ENCODE data around the gene MAD1L1.

MAD1L1 gene

DNA sequence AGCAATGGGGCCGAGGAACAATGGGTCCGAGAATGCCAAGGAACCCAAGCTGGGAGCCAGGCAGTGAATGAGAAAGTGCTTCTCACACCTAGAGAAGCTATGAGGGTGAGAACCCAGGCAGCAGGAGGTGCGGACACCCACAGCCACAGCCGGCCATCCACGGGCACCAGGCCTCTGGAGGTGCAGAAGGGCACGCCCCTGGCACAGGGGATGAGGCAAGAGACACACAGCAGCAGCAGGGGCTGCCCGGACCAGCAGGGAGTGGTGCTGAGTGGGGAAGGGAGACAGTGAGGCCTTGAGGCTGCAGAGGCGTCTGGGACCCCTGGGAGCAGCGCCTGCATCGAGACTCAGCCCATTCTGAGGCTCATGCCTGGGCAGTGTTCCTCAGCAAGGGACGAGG is 135.3 kb downstream of the MAD1L1 start:
- no peak overlapping the region for H3K9ac ChIP-seq (ENCODE audit: low read length)
- no peak overlapping the region for H3K4me3 ChIP-seq (ENCODE audit: low read depth, low read length)
- no peak overlapping the region for H2AFZ ChIP-seq (ENCODE audit: insufficient read depth, low read length, poor library complexity)
- no peak overlapping the region for H3K23ac ChIP-seq (ENCODE audit: low read length)
- H4K12ac ChIP-seq (ENCODE audit: low read depth, low read length): no peak overlapping the region
- peaks cover 4% of the 10 kb centered on the region for H3K9me3 ChIP-seq (ENCODE audit: insufficient read depth, low read depth, low read length)
- H4K91ac ChIP-seq (ENCODE audit: low read depth, low read length): no peak overlapping the region
- H3K18ac ChIP-seq (ENCODE audit: low read length): no peak overlapping the region
- no peak overlapping the region for H4K8ac ChIP-seq (ENCODE audit: low read depth, low read length)
- H3K79me1 ChIP-seq (ENCODE audit: low read length): no peaks in the 10 kb centered on the region
- peaks cover 0 to 3% of the 10 kb centered on the region in 2 experiments for H3K4me1 ChIP-seq (ENCODE audit: control insufficient read depth in 1 of 2, insufficient read depth in 2 of 2, low read length in 2 of 2)
- H2BK120ac ChIP-seq (ENCODE audit: insufficient read depth, low read length, poor library complexity): no peak overlapping the region
- no peak overlapping the region for H2BK12ac ChIP-seq (ENCODE audit: low read length)
- H3K14ac ChIP-seq (ENCODE audit: low read length): no peak overlapping the region
- no peak overlapping the region for H3K4me2 ChIP-seq (ENCODE audit: low read length)
- no peak for DNase-seq
- H2AK5ac ChIP-seq (ENCODE audit: low read length): no peak overlapping the region
- no CpG with 5 or more reads among the region's 11 CpGs for WGBS (ENCODE audit: extremely low coverage, insufficient coverage, insufficient read length)
- H3K27ac ChIP-seq (ENCODE audit: low read depth, low read length): no peak overlapping the region
- no peak overlapping the region for H3K4ac ChIP-seq (ENCODE audit: low read depth, low read length)
- H3K27me3 ChIP-seq (ENCODE audit: insufficient read depth, low read length): no peaks in the 10 kb centered on the region
- H2BK5ac ChIP-seq (ENCODE audit: low read depth, low read length, poor library complexity): no peak overlapping the region
- H3K36me3 ChIP-seq (ENCODE audit: control insufficient read depth in 1 of 2, insufficient read depth in 2 of 2, low read length in 2 of 2): peaks cover 0 to 3% of the 10 kb centered on the region in 2 experiments
- no peaks in the 10 kb centered on the region for H3K79me2 ChIP-seq (ENCODE audit: control insufficient read depth, insufficient read depth, low read length, poor library complexity)

- Histone ChIP-seq H2AFZ (ENCODE audit: insufficient read depth, low read length, poor library complexity) (no peak overlapping the region), H4K91ac (ENCODE audit: low read depth, low read length) (no peak overlapping the region), H3K4me2 (ENCODE audit: low read length) (no peak overlapping the region), H4K12ac (ENCODE audit: low read depth, low read length) (no peak overlapping the region), H3K79me2 (ENCODE audit: control insufficient read depth, insufficient read depth, low read length, poor library complexity) (no peaks in the 10 kb centered on the region), H3K36me3 (ENCODE audit: control insufficient read depth in 1 of 2, insufficient read depth in 2 of 2, low read length in 2 of 2) (peaks cover 0 to 3% of the 10 kb centered on the region in 2 experiments), H2AK5ac (ENCODE audit: low read length) (no peak overlapping the region), H3K14ac (ENCODE audit: low read length) (no peak overlapping the region), H3K4me3 (ENCODE audit: low read depth, low read length) (no peak overlapping the region), H3K4ac (ENCODE audit: low read depth, low read length) (no peak overlapping the region), H3K23ac (ENCODE audit: low read length) (no peak overlapping the region), H2BK12ac (ENCODE audit: low read length) (no peak overlapping the region), H3K9me3 (ENCODE audit: insufficient read depth, low read depth, low read length) (no peaks in the 10 kb centered on the region), H3K79me1 (ENCODE audit: low read length) (no peaks in the 10 kb centered on the region), H3K9ac (ENCODE audit: low read length) (no peak overlapping the region), H3K18ac (ENCODE audit: low read length) (no peak overlapping the region), H3K27ac (ENCODE audit: low read depth, low read length) (no peak overlapping the region), H4K8ac (ENCODE audit: low read depth, low read length) (no peak overlapping the region), H3K4me1 (ENCODE audit: control insufficient read depth in 1 of 2, insufficient read depth in 2 of 2, low read length in 2 of 2) (peaks cover 0 to 3% of the 10 kb centered on the region in 2 experiments), H3K27me3 (ENCODE audit: insufficient read depth, low read length) (no peaks in the 10 kb centered on the region), H2BK5ac (ENCODE audit: low read depth, low read length, poor library complexity) (no peak overlapping the region), H2BK120ac (ENCODE audit: insufficient read depth, low read length, poor library complexity) (no peak overlapping the region)
- WGBS (ENCODE audit: extremely low coverage, insufficient coverage, insufficient read length): no CpG with 5 or more reads among the region's 28 CpGs
- no peak for DNase-seq
These were observed 135.9 kb downstream of the MAD1L1 start for GRCh38 chr7:2096692-2097387.

DNA sequence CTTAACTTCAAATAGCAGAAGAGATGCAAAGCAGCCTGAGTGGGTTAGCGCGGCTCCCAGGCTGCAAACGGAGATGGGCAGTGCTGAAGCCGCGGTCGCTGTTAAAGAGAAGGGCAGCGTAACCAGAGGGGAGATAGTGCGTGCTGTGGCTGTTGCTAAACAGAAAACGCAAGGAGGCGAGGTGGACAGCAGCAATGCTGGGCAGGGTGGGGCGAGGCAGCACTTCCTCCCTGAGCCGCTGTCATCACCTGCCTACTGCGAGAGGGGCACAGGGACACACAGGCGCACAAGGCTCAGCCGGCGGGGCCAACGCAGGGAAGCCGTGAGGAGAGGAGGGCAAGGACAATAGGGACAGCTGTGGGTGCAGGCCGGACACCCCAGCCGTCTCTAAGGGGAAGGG is 137.3 kb downstream of the MAD1L1 start:
- Histone ChIP-seq H3K36me3 (ENCODE audit: control insufficient read depth in 1 of 2, insufficient read depth in 2 of 2, low read length in 2 of 2) (peaks cover 0 to 4% of the 10 kb centered on the region in 2 experiments), H2BK5ac (ENCODE audit: low read depth, low read length, poor library complexity) (no peak overlapping the region), H3K27me3 (ENCODE audit: insufficient read depth, low read length) (no peaks in the 10 kb centered on the region), H2BK12ac (ENCODE audit: low read length) (no peak overlapping the region), H2AK5ac (ENCODE audit: low read length) (no peak overlapping the region), H3K14ac (ENCODE audit: low read length) (no peak overlapping the region), H3K9ac (ENCODE audit: low read length) (no peak overlapping the region), H3K79me2 (ENCODE audit: control insufficient read depth, insufficient read depth, low read length, poor library complexity) (no peaks in the 10 kb centered on the region), H4K12ac (ENCODE audit: low read depth, low read length) (no peak overlapping the region), H3K4me2 (ENCODE audit: low read length) (no peak overlapping the region), H3K4ac (ENCODE audit: low read depth, low read length) (no peak overlapping the region), H3K18ac (ENCODE audit: low read length) (no peak overlapping the region), H2BK120ac (ENCODE audit: insufficient read depth, low read length, poor library complexity) (no peak overlapping the region), H3K9me3 (ENCODE audit: insufficient read depth, low read depth, low read length) (no peaks in the 10 kb centered on the region), H3K79me1 (ENCODE audit: low read length) (no peaks in the 10 kb centered on the region), H4K91ac (ENCODE audit: low read depth, low read length) (no peak overlapping the region), H2AFZ (ENCODE audit: insufficient read depth, low read length, poor library complexity) (no peak overlapping the region), H3K27ac (ENCODE audit: low read depth, low read length) (no peak overlapping the region), H3K4me3 (ENCODE audit: low read depth, low read length) (no peak overlapping the region), H4K8ac (ENCODE audit: low read depth, low read length) (no peak overlapping the region), H3K23ac (ENCODE audit: low read length) (no peak overlapping the region), H3K4me1 (ENCODE audit: control insufficient read depth in 1 of 2, insufficient read depth in 2 of 2, low read length in 2 of 2) (peaks cover 0 to 8% of the 10 kb centered on the region in 2 experiments)
- DNase-seq: no peak
- no CpG with 5 or more reads among the region's 20 CpGs for WGBS (ENCODE audit: extremely low coverage, insufficient coverage, insufficient read length)

GRCh38 chr7:2094454-2095045 is 138.2 kb downstream of the MAD1L1 start:
- Histone ChIP-seq H3K23ac (ENCODE audit: low read length) (no peak overlapping the region), H2BK120ac (ENCODE audit: insufficient read depth, low read length, poor library complexity) (no peak overlapping the region), H2BK12ac (ENCODE audit: low read length) (no peak overlapping the region), H3K36me3 (ENCODE audit: control insufficient read depth in 1 of 2, insufficient read depth in 2 of 2, low read length in 2 of 2) (peaks cover 0 to 4% of the 10 kb centered on the region in 2 experiments), H3K79me2 (ENCODE audit: control insufficient read depth, insufficient read depth, low read length, poor library complexity) (no peaks in the 10 kb centered on the region), H2BK5ac (ENCODE audit: low read depth, low read length, poor library complexity) (no peak overlapping the region), H3K18ac (ENCODE audit: low read length) (no peak overlapping the region), H4K8ac (ENCODE audit: low read depth, low read length) (no peak overlapping the region), H3K14ac (ENCODE audit: low read length) (no peak overlapping the region), H3K4me2 (ENCODE audit: low read length) (no peak overlapping the region), H4K91ac (ENCODE audit: low read depth, low read length) (no peak overlapping the region), H3K4ac (ENCODE audit: low read depth, low read length) (no peak overlapping the region), H3K27ac (ENCODE audit: low read depth, low read length) (no peak overlapping the region), H3K9ac (ENCODE audit: low read length) (no peak overlapping the region), H3K79me1 (ENCODE audit: low read length) (no peaks in the 10 kb centered on the region), H3K27me3 (ENCODE audit: insufficient read depth, low read length) (no peaks in the 10 kb centered on the region), H2AK5ac (ENCODE audit: low read length) (no peak overlapping the region), H3K4me1 (ENCODE audit: control insufficient read depth in 1 of 2, insufficient read depth in 2 of 2, low read length in 2 of 2) (peaks cover 0 to 6% of the 10 kb centered on the region in 2 experiments), H2AFZ (ENCODE audit: insufficient read depth, low read length, poor library complexity) (no peak overlapping the region), H3K9me3 (ENCODE audit: insufficient read depth, low read depth, low read length) (no peaks in the 10 kb centered on the region), H3K4me3 (ENCODE audit: low read depth, low read length) (no peak overlapping the region), H4K12ac (ENCODE audit: low read depth, low read length) (no peak overlapping the region)
- DNase-seq: no peak
- no CpG with 5 or more reads among the region's 13 CpGs for WGBS (ENCODE audit: extremely low coverage, insufficient coverage, insufficient read length)

Measured in trophoblast cell (in vitro differentiated cells and primary cell).